K562 (cell line): ENCODE data around the gene FILIP1L. TPM values are rescaled to one million over a fixed set of nuclear protein-coding genes. Genes with fewer than 3 reads are reported as not detected.

Source experiments
- CBX5 ChIP-seq: IDR thresholded peaks from 2 replicates; pipeline ENCODE4 v1.6.1; 2014; ENCODE audit warnings: low read depth, borderline replicate concordance
- FOSL1 ChIP-seq: fragments of 200-800 bp; sonication (Bioruptor generic); conservative IDR thresholded peaks from 2 replicates; pipeline ENCODE4 v1.6.1; 2016; ENCODE audit warnings: missing genetic modification characterization, missing compliant biosample characterization
- ZNF354B ChIP-seq: fragments of 250-450 bp; sonication (Bioruptor Pico); IDR thresholded peaks from 2 replicates; pipeline ENCODE4 v1.4.0; 2020
- polyA plus RNA-seq, 8 experiments: library from polyadenylated mRNA; depleted of rRNA in 4 of 8; stranded (reverse) in 5 of 8; unstranded in 3 of 8; fragments of >200 nt; fragmentation: Nextera tagmentation in 2 of 8; fragmentation: Illumina TruSeq in 1 of 8; extraction: Ambion mirVana in 2 of 8; extraction: Trizol in 1 of 8; gene quantifications; 2 replicates each; pipeline versions ENCODE4 v1.2.1 to v1.2.3, GENCODE V29; 2011 to 2014; ENCODE audit warnings: inconsistent platforms in 1 of 8, missing spikeins in 1 of 8
- total RNA-seq, 7 experiments: library from RNA; depleted of rRNA in 6 of 7; stranded (reverse); fragments of >200 nt in 6 of 7; fragmentation: Illumina TruSeq in 2 of 7; extraction: Trizol in 2 of 7; gene quantifications; 2 replicates each; pipeline versions ENCODE4 v1.2.1 to v1.2.3, GENCODE V29; 2011 to 2021; ENCODE audit warnings: low replicate concordance in 1 of 7
- TF ChIP-seq, protein P1 (sequence below), 2 experiments: IDR thresholded peaks; 2 replicates each; pipeline ENCODE4 v1.6.1; 2012; ENCODE audit warnings: improper control_type of control experiment in 2 of 2, low read depth in 2 of 2, low read length in 2 of 2, borderline replicate concordance in 1 of 2
- TF ChIP-seq, protein P2 (sequence below): IDR thresholded peaks from 3 replicates; pipeline ENCODE4 v1.6.1; 2011; ENCODE audit warnings: borderline replicate concordance, mild to moderate bottlenecking, moderate library complexity; ENCODE audit not compliant: insufficient read length; ENCODE audit errors: extremely low read depth

FILIP1L gene
- total and polyA plus RNA-seq, 9 of the 15 experiments (the other 6 are each of a cell fraction or from before 2014, with no cell fraction given), result 0.50 to 2.1 (median 1.1) TPM

DNA sequence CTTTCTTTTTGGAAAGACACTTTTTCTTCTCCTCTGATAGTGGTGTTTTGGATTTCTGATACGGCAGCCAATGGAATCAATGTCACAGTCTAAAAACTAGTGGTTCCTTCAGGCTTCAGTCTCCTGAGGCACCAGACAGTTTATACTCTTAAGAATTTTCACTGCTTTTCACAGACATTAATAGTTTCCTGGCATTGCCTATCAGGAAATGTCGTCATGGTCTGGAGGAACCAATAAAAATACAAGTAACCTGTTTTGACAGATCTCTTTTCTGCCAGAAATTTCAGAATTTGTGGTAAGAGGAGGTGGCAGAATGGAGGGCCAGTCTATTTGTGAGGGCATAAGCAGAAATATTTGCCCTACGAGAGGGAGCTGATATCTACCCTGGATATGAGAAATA lies 44.8 kb downstream of the FILIP1L start (continued):
- TF ChIP-seq, protein P1, sequence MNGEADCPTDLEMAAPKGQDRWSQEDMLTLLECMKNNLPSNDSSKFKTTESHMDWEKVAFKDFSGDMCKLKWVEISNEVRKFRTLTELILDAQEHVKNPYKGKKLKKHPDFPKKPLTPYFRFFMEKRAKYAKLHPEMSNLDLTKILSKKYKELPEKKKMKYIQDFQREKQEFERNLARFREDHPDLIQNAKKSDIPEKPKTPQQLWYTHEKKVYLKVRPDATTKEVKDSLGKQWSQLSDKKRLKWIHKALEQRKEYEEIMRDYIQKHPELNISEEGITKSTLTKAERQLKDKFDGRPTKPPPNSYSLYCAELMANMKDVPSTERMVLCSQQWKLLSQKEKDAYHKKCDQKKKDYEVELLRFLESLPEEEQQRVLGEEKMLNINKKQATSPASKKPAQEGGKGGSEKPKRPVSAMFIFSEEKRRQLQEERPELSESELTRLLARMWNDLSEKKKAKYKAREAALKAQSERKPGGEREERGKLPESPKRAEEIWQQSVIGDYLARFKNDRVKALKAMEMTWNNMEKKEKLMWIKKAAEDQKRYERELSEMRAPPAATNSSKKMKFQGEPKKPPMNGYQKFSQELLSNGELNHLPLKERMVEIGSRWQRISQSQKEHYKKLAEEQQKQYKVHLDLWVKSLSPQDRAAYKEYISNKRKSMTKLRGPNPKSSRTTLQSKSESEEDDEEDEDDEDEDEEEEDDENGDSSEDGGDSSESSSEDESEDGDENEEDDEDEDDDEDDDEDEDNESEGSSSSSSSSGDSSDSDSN (IDR thresholded peaks at IDR 0.05; ENCODE audit: borderline replicate concordance in 1 of 2, low read depth in 2 of 2, low read length in 2 of 2), result no peak
- TF ChIP-seq FOSL1 (tag), result no peak
- no peak for TF ChIP-seq ZNF354B
- TF ChIP-seq, protein P2, sequence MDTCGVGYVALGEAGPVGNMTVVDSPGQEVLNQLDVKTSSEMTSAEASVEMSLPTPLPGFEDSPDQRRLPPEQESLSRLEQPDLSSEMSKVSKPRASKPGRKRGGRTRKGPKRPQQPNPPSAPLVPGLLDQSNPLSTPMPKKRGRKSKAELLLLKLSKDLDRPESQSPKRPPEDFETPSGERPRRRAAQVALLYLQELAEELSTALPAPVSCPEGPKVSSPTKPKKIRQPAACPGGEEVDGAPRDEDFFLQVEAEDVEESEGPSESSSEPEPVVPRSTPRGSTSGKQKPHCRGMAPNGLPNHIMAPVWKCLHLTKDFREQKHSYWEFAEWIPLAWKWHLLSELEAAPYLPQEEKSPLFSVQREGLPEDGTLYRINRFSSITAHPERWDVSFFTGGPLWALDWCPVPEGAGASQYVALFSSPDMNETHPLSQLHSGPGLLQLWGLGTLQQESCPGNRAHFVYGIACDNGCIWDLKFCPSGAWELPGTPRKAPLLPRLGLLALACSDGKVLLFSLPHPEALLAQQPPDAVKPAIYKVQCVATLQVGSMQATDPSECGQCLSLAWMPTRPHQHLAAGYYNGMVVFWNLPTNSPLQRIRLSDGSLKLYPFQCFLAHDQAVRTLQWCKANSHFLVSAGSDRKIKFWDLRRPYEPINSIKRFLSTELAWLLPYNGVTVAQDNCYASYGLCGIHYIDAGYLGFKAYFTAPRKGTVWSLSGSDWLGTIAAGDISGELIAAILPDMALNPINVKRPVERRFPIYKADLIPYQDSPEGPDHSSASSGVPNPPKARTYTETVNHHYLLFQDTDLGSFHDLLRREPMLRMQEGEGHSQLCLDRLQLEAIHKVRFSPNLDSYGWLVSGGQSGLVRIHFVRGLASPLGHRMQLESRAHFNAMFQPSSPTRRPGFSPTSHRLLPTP, result no peak
- TF ChIP-seq CBX5, result no peak
